ENCODE data around the gene XRCC6.

DNA sequence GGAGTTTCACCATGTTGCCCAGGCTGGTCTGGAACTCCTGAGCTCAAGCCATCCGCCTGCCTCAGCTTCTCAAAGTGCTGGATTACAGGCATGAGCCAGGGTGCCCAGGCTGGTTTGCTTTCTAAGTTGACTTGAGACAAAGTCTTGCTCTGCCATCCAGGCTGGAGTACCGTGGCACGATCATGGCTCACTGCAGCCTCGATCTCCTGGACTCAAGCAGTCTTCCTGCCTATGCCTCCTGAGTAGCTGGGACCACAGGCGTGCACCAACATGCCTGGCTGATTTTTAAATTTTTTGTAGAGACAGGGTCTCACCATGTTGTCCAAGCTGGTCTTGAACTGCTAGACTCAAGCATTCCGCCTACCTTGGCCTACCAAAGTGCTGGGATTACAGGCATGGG, 36.6 kb downstream of the XRCC6 start:
- TF ChIP-seq, protein P1, sequence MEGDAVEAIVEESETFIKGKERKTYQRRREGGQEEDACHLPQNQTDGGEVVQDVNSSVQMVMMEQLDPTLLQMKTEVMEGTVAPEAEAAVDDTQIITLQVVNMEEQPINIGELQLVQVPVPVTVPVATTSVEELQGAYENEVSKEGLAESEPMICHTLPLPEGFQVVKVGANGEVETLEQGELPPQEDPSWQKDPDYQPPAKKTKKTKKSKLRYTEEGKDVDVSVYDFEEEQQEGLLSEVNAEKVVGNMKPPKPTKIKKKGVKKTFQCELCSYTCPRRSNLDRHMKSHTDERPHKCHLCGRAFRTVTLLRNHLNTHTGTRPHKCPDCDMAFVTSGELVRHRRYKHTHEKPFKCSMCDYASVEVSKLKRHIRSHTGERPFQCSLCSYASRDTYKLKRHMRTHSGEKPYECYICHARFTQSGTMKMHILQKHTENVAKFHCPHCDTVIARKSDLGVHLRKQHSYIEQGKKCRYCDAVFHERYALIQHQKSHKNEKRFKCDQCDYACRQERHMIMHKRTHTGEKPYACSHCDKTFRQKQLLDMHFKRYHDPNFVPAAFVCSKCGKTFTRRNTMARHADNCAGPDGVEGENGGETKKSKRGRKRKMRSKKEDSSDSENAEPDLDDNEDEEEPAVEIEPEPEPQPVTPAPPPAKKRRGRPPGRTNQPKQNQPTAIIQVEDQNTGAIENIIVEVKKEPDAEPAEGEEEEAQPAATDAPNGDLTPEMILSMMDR (IDR thresholded peaks at IDR 0.05): no peak
- no peak for TF ChIP-seq POLR2AphosphoS5 (IDR thresholded peaks at IDR 0.05)
